Smooth muscle cell of the brain vasculature (primary cell): ENCODE measurements around the gene KIF5C.

Experiments used
- DNase-seq: peaks from one replicate; pipeline ENCODE4 v3.0.0-alpha.2; 2012; ENCODE audit warnings: low read depth, low spot score

KIF5C gene

DNA sequence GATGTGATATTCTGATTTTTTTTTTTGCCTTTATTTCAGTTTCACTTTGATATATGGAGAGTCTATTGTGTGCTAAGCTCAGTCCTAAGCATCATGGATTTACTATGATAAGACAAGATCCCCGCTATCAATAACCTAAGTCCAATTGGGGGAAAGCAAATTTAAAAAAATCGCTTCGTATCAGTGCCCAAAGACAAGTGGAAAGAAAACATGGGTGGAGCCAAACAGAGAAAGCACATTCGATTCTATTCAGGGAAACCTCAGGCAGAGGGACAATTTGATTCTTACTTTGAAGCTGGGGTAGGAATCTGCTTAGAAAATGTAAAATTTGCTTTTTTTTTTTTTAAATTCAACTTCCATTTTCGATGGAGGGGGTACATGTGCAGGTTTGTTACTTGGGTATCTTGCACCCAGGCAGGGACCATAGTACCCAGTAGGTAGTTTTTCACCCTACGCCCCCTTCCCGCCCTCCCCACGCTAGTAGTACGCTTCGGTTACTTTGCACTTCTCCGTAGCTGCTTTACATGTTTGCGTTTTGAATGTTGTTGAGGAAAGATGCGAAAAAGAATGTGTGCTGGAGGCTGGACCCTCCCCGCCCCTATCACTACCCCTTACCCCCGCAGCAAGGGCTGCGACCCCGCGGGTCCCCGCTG is 12.4 kb downstream of the KIF5C start:
- DNase-seq = no peak

DNA sequence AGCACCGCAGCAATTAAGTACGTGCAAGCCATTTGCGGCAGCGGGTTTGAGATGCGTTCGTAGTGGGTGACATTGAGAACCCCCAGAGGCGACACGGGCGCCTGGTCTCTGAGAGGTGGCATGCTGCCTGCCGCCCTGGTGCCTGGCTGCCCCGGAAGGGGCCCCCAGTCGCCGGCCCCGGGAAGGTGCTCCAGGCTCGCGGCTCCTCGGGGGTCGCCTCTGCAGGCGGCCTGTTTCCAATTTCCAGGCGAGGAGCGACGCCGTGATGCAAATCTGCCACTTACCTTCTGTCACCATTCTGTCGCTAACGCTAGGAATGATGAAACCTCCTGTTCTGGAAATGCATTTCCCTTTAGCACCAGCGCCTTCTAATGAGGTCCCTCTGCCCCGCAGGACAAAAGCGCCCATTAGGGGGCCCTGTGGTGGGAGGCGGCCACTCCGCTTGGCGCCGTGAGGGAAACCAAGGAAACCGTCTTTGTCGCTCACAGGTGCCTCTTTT is 13.0 kb downstream of the KIF5C start:
- no peak for DNase-seq

DNA sequence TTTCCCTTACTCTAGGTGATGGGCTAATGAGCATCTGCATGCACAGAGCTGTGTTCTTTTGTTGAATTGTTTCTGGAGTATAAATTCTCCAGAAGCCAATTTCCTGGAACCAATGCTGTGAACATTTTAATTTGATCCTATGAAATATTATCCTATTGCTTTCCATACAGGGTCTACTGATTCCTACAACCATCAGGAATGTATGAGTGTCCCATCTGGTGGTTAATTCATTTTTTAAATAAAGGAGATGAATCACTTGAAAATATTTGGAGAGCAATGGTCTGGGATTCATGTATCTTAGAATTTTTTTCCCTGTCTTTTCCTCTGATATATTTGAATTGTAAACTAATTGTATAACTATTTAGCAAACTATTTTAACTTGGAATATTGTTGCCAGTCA is 14.0 kb downstream of the KIF5C start:
- DNase-seq = no peak

DNA sequence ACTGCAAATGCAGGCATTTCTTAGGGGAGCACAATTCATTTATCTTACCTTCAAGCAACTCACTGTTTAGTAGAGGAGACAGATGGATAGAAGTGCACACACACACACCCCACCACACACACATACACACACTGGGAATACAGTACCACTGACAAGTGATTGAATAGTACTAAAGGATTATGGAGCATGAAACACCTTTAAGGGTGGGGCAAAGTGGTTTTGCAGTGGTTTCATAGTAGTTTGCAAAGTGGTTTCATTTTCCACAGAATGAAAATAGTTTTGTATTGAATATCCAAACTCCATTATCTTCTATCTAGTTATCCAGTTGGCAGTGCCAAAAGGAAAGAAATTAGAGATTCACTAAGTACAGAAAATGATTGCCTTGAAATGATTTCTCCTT is 18.9 kb downstream of the KIF5C start:
- DNase-seq = no peak

DNA sequence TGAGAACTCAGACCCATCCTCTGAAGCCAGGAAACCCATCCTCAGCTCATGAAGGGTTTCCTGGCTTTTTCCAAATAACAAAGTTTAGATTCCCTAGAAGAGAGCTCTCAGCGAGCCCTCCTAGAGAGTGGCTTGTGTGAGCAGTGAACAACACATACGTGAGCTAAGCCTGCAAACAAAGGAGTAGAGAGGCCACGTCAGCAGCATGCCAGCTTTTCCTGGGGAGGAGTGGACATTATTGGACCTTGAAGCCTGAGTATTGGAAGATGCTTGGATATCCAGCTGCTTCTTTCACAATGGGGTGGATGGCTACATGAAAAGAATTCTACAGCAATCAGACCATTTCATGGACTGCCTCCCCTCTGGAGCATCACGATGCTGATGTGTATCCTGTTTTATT is 21.1 kb downstream of the KIF5C start:
- DNase-seq = no peak

DNA sequence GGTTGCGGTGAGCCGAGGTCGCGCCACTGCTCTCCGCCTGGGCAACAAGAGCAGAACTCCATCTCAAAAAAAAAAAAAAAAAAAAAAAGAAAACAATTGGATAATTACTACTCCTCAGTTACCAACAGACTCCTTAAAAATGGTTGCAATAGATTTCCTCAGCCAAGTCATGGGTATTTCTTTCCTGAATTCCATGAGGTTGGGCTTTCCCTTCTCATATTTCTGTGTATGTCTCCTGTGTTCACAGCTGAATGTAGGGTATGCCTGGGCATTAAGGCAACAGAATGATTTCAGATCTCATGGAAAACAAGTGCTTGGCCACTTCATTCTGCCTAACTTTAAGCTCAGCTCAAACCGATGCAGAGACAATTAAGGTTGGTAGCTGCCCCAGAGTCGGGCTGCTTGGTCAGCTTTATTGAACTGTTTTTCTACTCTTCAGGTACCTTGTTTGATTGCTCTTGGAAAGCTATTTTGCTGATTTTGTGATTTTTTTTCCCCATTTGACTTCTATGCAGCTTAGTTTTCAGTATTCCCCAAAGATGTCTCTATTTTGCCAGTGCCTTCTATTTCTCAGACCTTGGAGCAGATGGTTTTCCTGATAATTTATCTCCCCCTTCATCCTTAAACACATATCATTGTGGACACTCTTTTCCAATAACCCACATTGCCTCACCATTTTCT is 24.8 kb downstream of the KIF5C start:
- DNase-seq = no peak

DNA sequence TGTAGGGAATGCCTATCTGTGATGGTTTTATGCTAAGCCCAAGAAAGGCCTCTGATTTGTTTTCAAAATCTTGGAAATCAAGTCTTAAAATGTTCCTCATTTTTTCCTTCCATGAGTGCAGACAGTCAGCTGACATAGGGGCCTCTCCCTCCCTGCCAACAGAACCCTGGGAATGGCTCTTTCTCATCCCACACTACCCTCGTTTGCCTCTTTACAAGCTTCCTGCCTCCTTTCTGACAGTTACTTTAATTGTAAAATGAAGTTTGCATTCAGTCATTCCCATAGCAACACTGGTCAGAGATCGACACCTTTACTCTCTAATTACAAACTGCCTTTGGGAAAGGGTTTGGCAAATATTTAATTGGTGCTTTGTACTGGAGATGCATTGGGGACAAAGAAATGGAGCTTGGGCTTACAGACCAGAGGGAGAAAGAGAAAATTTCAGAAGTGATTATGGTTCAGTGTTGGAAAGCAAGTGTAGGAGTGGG is 25.4 kb downstream of the KIF5C start:
- DNase-seq = no peak

DNA sequence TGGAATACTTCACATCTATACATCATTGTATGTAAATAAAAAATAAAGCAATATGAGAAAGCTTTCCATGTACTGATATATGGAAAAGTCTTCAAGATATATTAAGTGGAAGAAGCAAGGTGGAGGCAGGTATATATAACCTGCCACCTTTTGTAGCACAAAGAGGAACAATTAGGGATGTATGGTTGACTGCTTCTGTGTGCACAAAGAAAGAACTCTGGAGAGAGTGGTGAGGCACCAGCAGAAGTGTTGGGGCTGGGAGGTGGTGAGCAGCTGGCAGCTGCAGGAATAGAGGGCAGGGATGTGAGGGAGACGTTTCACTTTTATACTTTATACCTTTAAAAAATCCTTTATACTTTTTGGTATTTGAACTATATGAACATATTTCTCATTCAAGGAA is 26.1 kb downstream of the KIF5C start:
- no peak for DNase-seq

DNA sequence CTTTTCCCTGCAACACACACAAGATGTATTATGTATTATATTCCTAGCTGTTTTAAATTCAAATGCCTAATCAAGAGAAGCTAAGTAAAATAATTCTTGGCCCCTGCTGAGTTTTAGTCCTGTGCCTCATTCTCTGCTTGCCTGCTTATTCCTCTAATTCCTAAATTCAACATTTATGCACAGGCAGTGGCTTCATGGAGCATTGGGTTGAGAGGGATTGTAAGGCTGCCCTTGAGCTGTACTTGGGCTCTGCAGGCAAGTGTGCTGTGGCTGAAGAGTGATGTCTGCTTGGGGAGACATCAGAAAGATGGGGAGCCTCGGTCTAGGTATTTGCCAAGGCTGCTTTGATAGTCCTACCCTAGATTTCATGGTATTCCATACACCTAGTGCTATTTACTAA is 27.8 kb downstream of the KIF5C start:
- no peak for DNase-seq

DNA sequence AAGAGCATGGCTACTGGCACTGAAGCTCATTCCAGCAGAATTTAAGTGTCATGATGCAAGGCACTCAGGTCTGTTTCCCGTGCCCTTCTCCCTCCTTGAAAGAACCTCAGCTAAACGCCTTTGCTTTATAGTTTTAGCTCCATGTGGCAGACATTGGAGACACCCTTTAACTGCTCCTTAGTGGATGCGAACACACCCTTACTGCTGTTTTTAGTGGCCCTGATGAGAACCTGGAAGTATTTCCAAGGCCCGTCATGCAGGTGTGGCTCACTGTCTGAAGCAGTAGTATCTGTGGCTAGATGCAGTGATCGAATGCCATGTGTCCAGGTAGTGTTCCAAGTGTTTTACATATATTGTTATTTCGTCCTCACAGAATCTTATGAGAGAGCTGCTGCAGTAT is 28.3 kb downstream of the KIF5C start:
- no peak for DNase-seq

DNA sequence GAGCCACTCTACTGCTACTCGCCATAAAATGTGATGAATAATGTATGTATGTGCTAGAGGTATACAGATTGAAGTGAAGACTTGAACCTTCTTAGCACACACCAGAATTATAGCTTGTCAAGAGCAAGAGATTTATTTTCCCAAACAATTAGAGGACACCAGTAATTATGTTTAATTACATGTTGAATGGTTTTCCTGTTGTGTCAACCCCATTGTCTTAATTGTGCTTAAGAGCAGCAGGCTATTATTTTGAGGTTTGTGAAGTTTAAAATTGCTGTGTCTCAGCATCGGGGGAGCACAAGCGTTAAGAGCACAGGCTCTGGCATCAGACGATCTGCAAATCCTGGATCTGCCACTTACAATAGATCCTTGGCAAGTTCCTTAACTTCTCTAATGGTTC is 29.0 kb downstream of the KIF5C start:
- DNase-seq = no peak

DNA sequence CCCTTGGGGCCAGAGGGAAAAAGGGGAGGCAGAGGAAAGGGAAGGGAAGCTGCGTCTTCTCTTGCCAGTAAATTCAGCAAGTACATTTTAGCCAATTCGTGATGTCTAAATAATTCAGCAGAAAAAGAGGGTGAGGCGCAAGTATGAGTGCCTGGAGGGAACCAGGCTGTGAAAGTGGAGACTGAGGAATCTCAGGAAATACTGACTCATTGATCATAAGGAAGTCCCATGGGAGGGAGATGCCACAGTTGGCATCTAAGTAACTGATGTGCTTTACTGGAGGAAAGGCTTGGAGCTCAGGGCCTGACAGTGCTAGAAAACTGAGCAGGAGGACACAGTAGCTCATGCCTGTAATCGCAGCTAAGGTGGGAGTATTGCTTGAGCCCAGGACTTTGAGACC is 31.1 kb downstream of the KIF5C start:
- no peak for DNase-seq

DNA sequence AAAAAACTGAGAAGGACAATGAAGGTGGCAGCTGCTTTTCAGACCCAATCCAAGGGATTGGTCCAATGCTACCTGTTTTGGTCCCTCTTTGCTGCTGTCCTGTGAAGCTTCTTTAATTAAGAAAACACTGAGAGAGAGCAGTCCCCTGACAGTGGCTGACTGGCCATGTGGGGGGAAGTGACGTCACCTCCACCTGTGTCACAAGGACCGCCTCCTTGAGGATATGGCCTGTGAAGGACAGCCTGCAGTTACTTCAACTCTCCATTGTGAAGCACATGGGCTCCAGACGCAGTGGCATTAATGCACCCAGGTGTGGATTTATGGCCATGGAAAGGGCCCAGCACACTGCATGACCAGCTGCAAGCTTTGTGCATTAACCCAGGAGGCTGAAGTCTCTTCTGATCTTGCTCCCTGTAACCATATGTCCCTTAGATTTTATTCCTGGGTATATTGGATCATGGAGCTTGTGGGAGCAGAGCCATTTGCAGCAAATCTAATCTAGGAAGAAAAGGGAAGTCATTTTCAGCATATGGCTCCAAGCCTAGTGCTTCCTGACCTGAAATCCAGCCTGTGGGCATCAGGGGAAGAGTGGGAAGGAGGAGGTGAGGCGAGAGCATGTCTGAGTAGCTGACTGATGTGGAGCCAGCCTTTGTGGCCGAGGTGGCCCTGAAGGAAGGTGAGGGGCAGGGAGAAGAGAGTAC is 32.2 kb downstream of the KIF5C start:
- DNase-seq = no peak

DNA sequence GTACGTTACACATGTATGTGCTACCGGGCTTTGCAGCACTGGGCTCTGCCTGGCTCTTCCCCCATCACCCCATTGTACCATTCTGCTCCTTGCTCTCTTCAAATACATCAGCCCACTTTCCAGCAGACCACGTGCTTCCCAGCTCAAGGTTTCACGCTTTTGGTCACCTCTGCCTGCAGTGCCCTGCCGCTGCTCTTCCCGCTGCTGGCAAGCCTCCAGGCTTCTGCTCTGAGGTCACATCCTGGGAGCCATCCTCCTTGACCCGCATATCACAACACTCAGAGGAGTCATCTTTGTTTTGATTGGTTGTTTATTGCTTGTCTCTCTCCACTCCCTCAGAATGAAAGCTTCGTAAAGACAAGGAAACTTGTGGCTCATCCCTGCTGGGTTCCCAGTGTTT is 34.1 kb downstream of the KIF5C start:
- no peak for DNase-seq

DNA sequence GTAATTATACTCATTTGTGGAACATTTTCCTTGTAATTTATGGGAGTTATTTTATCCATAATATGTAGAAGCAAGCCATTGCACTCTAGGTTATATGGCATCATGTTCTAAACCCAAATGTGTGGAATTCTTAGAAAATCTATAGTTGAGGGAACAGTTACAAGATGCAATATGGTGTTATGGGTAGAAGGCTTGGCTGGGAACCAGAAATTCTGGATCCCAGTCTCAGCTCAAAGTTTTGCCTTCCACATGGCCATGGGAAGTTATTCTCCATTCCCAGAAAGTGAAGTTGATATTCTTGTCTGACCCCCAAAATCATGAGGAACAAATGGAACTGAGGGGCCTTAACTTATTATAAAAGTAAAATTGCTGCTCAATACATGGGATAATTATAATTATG is 38.0 kb downstream of the KIF5C start:
- DNase-seq = no peak

DNA sequence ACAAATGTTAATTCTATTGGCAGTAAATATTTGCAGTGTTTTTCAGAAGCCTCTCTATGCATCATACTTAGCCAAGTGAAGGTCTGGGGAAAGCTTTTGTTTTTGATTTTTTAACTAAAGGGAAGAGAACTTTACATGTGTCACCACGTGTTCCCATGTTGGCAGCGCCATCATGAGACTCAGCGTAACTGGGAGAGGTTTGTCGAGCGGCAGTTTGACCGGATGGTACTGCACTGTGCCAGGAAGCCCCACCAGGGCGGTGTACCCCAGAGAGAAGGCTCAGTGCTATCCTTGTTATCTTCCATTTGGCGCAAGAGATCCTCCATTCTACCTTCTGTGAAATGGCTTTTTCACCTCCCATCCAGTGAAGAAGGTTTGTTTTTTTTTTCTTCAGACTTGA is 38.5 kb downstream of the KIF5C start:
- no peak for DNase-seq

DNA sequence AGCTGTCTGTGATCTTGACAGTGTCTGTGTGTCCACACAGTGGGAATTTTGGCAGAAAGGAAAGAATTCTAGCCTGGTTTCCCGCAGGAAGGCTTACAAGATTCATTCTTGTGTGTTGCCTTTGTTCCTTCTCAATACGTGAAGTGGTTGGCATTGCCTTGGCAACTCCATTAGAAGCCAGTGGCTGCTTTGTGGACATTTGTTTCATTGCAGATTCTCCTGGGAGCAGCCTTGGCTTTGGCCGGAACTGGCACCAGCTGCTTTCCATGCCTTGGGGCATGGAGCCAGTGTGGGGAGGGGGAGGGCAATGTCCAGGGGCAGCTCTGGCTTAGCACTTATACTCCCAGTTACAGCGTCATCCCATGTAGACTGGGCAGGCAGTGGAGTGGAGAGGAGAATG is 39.4 kb downstream of the KIF5C start:
- no peak for DNase-seq

DNA sequence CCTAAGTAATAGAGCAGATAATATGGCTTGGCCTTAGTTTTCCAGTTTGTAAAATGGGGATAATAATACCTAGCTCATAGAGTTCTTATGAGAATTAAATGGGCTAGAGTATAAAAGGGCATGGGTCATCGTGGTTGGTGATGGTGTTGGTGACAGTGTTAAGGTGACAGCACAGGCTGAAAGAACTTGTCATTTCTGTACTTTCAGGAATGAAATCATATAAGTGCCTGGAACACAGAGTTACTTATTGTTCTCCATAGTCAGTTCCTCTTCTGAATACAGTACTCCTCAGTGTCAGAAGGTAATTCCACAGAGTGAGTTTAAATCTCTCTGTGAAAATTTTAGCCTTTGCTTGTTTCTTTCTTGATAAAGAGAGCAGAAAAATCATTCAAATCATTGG is 42.4 kb downstream of the KIF5C start:
- no peak for DNase-seq

DNA sequence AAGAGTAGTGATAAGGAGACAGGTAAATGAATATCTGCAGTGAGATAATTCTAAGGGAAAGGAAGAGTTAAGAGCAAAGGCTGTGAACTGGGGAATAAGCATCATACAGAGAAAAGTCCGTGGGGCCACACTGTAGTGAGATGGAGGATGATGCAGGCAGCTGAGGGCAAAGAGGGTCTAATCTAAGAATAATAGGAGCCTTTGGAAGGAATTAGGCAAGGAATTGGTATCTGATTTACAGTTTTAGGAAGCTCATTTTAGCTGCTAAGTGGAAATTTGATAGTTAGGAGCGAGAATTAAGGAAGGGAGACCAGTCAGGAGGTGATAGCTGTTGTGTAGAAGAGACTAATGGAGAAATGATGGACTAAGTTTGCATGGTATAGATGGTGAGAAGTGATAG is 43.5 kb downstream of the KIF5C start:
- DNase-seq = no peak

DNA sequence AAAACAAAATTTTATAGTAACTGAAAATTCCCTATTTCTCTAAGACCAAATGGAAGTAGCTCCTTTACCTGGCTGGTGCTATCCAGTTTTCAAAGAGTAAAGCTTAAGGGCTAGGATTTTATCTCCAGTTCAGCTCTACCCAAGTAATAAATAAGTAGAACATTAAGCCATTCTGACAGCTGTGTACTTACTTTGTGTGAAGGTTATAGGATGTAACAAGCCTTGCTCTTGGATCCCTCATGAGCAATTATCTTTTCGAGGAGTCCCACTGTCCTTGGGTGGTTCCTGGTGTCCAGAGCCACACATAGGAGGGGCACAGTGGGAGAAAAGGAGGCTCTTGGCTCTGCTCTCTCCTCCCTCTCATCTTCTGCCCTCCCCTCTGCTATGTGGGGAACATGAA is 45.5 kb downstream of the KIF5C start:
- no peak for DNase-seq

DNA sequence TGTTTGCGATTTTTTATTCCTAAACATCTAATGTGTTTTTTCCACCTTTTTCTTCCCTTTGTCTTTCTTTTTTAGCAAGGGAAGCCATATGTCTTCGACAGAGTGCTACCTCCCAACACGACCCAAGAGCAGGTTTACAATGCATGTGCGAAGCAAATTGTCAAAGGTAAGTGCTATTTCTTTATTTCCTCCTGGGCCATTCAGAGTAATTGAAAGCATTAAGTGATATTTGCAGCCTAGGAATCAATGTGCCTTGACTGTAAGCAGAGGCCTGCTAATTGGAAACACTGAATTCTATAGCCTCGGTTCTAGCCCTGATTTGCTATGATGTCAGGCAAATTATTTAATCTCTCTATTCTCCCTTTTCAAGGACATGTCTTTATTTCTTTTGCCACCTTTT is 47.0 kb downstream of the KIF5C start:
- DNase-seq = no peak

DNA sequence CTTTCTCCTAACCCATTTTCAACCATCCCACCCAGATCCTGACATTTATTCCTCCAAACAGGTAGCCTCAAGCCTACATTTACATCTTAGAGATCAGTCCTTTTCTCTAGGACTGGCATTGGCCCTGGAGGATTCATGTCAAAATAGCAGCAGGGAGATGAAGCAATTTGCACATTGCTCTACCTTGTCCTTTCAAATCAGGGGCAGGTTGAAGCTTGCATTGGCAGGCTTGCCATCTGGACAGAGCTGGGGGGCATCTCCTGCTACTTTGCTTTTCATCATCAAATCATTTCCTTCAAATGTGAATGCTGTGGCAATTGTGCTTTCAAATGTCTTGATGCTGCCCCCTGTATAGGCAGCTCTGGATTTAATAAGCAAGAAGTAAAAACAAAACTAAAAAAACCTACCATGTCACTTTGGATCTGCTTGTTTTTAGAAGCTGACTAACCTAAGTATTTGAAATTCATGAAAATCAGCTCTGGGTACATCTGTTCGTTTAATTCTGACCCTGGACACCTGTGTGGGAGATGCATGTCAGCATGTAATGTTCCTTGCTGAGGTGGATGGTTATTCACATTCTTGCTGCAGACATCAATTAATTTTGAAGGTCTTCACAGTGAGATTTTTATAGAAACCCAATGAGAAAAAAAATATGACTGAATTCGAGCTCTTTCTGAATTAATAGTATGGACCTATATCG is 47.9 kb downstream of the KIF5C start:
- DNase-seq = no peak
